Colonic mucosa (tissue), 4 donors: ENCODE measurements around the gene CPXM1. TPM values are rescaled to one million over a fixed set of nuclear protein-coding genes. Genes with fewer than 3 reads are reported as not detected.

ENCODE experiments used
- DNase-seq: peaks from one replicate; pipeline ENCODE4 v3.0.0-alpha.2; 2020
- H3K27ac ChIP-seq: fragments of 200-600 bp; one replicate; pipeline ENCODE4 v1.8.0; 2021
- H3K27me3 ChIP-seq: fragments of 200-600 bp; one replicate; pipeline ENCODE4 v1.8.0; 2021
- H3K36me3 ChIP-seq: fragments of 200-600 bp; one replicate; pipeline ENCODE4 v1.8.0; 2021
- H3K4me1 ChIP-seq: fragments of 200-600 bp; one replicate; pipeline ENCODE4 v1.8.0; 2021; ENCODE audit warnings: mild to moderate bottlenecking
- H3K4me3 ChIP-seq: fragments of 200-600 bp; one replicate; pipeline ENCODE4 v1.8.0; 2021
- H3K9ac ChIP-seq, 2 donors: one replicate each; pipeline ENCODE4 v1.7.0; 2013; ENCODE audit warnings: control low read depth in 2 of 2, low read depth in 2 of 2, low read length in 2 of 2
- H3K9me3 ChIP-seq: fragments of 200-600 bp; one replicate; pipeline ENCODE4 v1.8.0; 2021
- intact Hi-C: fragments of 100-400 bp; cut with DNase I; formaldehyde crosslinking; loops from one replicate; pipeline ENCODE4 v1.14.1; 2022
- total RNA-seq, 2 donors: library from RNA; stranded (reverse); fragmentation: NEBNext Ultra II Directional in 1 of 2; extraction: Animal tissue kit (Norgen Biotek cat#: 25700) in 1 of 2; gene quantifications; one replicate each; pipeline ENCODE4 v1.2.1, GENCODE V29; 2021
- TF ChIP-seq, protein P1 (sequence below): fragments of 200-600 bp; IDR thresholded peaks from one replicate; pipeline ENCODE4 v1.8.0; 2022; ENCODE audit warnings: antibody characterized with exemption, mild to moderate bottlenecking
- donor health status: healthy.
- donor health status: DM: no; HTN: no; CAD: no.
- donor health status: DM: no; HTN: no; CAD: no.

Gene CPXM1
- total RNA-seq, 2 donors from 2014 or later, result 0.98 to 1.1 TPM

DNA sequence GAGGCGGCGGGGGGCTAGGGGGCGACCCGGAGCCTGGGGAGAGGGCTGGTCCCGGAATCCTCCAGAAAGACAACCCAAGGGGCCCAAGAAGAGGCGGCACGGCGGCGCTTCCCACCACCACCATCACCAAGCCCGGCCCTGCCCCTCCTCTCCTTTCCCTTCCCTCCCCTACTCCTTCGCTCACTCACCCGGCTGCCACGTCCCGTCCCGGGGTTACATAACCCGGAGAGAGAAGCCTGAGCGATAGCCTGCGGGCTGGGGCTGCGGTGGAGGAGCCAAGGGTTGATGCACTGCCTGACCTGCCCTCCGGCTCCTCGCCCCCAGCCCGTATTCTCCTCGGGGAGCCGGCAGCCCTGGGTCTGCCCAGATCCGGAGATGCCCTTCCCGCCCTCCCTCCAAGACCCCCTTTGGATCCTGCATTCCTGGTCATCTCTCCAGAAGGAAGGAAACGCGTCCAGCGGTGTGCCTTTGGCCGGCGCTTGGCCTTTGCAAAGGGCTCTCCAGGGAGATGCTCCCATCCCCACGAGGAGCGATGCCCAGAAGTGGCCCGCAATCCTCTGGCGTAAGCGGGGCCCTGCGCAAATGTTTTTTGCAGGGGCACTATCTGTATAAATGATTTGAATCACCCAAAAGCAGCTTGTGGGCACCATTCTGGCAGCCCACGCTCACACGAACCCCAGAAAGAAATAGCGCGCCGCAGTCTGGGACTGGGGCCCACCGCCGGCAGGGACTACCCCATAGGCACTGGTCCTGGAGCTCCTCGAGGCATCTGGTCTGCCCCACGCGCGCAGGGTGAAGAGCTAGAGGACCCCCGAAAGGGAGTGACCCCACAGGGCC, 4.6 kb upstream of the CPXM1 start:
- Histone ChIP-seq H3K9me3 (no peaks in the 10 kb centered on the region), H3K9ac (no peak overlapping the region), H3K27me3 (peaks cover 32% of the 10 kb centered on the region), H3K36me3 (no peaks in the 10 kb centered on the region), H3K27ac (no peak overlapping the region), H3K4me1 (peaks cover 3% of the 10 kb centered on the region), H3K4me3 (no peak overlapping the region)
- intact Hi-C loops, result no loop called here
- TF ChIP-seq, protein P1, sequence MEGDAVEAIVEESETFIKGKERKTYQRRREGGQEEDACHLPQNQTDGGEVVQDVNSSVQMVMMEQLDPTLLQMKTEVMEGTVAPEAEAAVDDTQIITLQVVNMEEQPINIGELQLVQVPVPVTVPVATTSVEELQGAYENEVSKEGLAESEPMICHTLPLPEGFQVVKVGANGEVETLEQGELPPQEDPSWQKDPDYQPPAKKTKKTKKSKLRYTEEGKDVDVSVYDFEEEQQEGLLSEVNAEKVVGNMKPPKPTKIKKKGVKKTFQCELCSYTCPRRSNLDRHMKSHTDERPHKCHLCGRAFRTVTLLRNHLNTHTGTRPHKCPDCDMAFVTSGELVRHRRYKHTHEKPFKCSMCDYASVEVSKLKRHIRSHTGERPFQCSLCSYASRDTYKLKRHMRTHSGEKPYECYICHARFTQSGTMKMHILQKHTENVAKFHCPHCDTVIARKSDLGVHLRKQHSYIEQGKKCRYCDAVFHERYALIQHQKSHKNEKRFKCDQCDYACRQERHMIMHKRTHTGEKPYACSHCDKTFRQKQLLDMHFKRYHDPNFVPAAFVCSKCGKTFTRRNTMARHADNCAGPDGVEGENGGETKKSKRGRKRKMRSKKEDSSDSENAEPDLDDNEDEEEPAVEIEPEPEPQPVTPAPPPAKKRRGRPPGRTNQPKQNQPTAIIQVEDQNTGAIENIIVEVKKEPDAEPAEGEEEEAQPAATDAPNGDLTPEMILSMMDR, result no peak
- DNase-seq, result no peak

DNA sequence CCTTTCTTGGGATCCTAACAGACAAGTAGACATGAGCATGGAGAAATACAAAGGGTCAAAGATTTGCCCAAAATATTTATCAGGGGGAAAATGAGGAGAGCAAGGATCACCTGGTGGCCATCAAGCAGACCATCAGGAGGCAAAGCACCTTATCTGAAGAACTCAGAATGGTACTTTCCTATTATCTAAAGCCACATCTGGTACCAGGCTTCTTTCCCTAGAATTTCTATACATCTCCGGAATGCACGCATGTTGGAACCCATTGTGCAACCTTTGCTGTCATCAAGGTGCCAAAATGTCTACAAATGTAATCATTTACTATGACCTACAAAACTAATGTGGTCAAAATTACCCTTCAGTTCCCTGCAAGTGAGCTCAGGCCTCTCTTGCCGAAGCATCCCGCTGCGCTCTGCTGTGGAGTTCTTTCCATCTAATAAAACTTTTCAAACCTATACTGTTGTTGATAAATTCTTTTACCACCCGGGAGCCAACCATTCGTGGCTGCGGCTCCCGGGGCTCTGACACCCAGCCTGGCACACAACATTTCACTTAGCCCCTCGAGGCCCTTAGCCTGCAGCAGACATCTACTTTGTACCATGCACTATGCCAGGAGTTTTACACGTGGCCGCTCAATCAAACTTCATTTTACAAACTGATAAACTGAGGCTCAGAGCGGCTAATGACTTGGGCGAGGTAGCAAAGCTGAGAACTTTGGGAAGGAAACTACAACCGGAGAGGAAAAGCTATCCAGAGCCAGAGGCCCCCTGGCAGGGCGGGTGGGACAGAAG, 3.8 kb upstream of the CPXM1 start:
- Histone ChIP-seq H3K4me3 (no peak overlapping the region), H3K9ac (no peak overlapping the region), H3K36me3 (no peaks in the 10 kb centered on the region), H3K27ac (no peak overlapping the region), H3K27me3 (peaks cover 41% of the 10 kb centered on the region), H3K4me1 (peaks cover 4% of the 10 kb centered on the region), H3K9me3 (no peaks in the 10 kb centered on the region)
- no peak for DNase-seq
- TF ChIP-seq, protein P1, result no peak
- intact Hi-C loops, result no loop called here

DNA sequence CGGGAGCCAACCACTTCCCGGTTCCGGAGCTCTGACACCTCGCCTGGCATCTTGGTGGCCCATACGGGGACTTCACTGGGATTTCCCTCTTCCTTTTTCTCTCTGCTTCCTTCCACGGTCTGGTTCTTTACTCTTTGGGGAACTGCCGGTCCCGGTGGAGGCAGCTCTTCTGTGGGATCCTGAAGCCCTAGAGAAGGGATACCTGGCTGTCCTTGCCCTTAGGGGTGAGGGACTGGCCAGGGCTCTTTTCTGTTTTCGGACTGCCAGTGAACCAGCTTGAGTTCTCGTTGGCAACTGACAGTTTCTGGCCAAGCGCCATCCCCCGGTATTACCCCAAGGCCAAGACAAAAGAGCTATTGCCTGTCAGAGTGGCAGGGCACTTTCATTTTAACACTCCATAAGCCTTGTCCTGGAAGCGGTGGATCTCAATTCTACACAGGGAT, 880 bp upstream of the CPXM1 start:
- Histone ChIP-seq H3K9ac (no peak overlapping the region), H3K36me3 (no peaks in the 10 kb centered on the region), H3K27me3 (peaks cover 50% of the 10 kb centered on the region), H3K27ac (no peak overlapping the region), H3K4me1 (peaks cover 4% of the 10 kb centered on the region), H3K4me3 (no peak overlapping the region), H3K9me3 (no peaks in the 10 kb centered on the region)
- TF ChIP-seq, protein P1, result no peak
- no peak for DNase-seq
- intact Hi-C loops, result no loop called here

DNA sequence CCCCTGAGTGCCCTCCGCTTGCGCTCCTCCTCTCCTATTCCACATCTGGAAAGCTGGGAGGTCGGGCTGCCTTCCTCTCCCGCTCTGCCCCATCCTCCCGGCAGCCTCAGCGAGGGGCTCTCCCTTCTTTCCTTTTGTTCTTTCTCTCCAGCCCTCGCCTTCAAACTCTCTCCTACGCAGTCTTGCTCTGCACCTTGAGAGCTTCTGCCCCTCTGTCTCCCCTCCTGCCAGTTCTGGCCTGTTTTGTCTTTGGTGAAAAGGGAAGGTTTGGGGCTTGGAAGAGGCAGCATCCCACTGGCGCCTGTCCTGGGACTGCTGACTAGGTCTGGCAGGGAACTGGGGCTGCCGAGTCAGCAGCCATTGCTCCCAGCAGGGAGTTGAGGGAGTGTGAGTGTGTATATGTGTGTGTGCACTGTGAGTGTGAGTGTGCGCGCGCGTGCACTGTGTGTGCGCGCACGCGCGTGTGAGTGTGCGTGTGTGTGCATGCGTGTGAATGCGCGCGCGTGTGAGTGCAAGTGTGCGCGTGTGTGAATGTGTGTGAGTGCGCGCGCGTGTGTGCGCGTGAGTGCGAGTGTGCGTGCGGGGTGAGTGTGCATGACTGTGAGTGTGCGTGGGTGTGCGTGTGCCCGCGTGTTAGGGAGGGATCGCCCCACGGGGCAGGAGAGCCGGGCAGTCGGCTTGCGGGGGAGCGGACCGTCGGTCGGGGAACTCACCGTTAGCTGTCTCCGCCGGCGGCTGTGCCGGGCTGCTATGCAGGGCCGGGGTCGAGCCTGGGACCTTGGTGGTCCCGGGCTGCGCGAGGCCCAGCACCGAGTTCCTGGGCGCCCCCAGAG, 523 bp downstream of the CPXM1 start:
- peak overlapping the region in 1 of 2 donors; percentile 43 for H3K9ac ChIP-seq
- peaks cover 4% of the 10 kb centered on the region for H3K4me1 ChIP-seq
- TF ChIP-seq, protein P1, result no peak
- H3K27ac ChIP-seq, result no peak overlapping the region
- DNase-seq, result no peak
- intact Hi-C loops, result no loop called here
- H3K36me3 ChIP-seq, result no peaks in the 10 kb centered on the region
- no peaks in the 10 kb centered on the region for H3K9me3 ChIP-seq
- H3K4me3 ChIP-seq, result peak overlapping the region; percentile 9
- peaks cover 41% of the 10 kb centered on the region for H3K27me3 ChIP-seq

DNA sequence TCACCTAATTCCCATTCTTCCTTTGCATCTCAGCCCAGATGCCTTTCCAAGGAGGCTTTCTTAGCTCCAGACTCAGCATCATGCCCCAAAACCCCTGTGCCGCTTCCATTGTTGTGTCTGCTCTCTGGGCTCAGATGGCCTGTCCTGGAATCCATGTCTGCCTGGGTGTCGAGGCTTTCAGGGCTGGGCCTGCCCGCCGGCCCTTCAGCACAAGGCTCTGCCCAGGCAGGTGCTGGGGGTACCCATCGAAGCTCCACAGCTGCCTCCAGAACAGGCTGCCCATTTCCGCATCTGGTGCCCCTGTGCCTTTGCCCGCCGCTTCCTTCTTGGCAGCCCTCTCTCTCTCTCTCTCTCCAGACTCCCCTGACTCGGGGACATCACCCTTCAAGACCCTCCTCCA, 1.2 kb downstream of the CPXM1 start:
- H3K9me3 ChIP-seq, result no peaks in the 10 kb centered on the region
- no peaks in the 10 kb centered on the region for H3K36me3 ChIP-seq
- intact Hi-C loops, result no loop called here
- H3K27me3 ChIP-seq, result peaks cover 35% of the 10 kb centered on the region
- TF ChIP-seq, protein P1, result no peak
- H3K4me3 ChIP-seq, result no peak overlapping the region
- DNase-seq, result no peak
- H3K27ac ChIP-seq, result no peak overlapping the region
- H3K4me1 ChIP-seq, result peaks cover 4% of the 10 kb centered on the region
- H3K9ac ChIP-seq, result no peak overlapping the region
